Astrocyte (in vitro differentiated cells and primary cell): Measurements from ENCODE around the gene ATRNL1. TPM values are rescaled to one million over a fixed set of nuclear protein-coding genes. Genes with fewer than 3 reads are reported as not detected.

Source experiments
- DNase-seq: peaks from one replicate; pipeline ENCODE4 v3.0.0-alpha.2; 2010; ENCODE audit warnings: low read depth
- FAIRE-seq: peaks from 2 replicates; lab custom pipeline; 2011; peaks lifted over from hg19 to GRCh38; lab: Jason Lieb, UNC
- H2AFZ ChIP-seq: 2 replicates; pipeline ENCODE4 v1.6.0; 2012; ENCODE audit warnings: low read depth, low read length, inconsistent platforms
- H3K27ac ChIP-seq: 2 replicates; pipeline ENCODE4 v1.5.1; 2011; ENCODE audit warnings: low read depth, low read length, inconsistent platforms
- H3K27me3 ChIP-seq: 2 replicates; pipeline ENCODE4 v1.6.0; 2011; ENCODE audit warnings: low read length, inconsistent platforms; ENCODE audit not compliant: insufficient read depth
- H3K36me3 ChIP-seq: 2 replicates; pipeline ENCODE4 v1.5.1; 2011; ENCODE audit warnings: low read length, inconsistent platforms; ENCODE audit not compliant: insufficient read depth
- H3K4me1 ChIP-seq: 2 replicates; pipeline ENCODE4 v1.5.1; 2011; ENCODE audit warnings: low read length, inconsistent platforms; ENCODE audit not compliant: insufficient read depth
- H3K4me2 ChIP-seq: 2 replicates; pipeline ENCODE4 v1.6.0; 2012; ENCODE audit warnings: low read length, inconsistent platforms
- H3K4me3 ChIP-seq: 2 replicates; pipeline ENCODE4 v1.5.1; 2011; ENCODE audit warnings: low read depth, mild to moderate bottlenecking, low read length, inconsistent platforms; ENCODE audit not compliant: insufficient read depth
- H3K79me2 ChIP-seq: 2 replicates; pipeline ENCODE4 v1.6.0; 2012; ENCODE audit warnings: mild to moderate bottlenecking, low read length, inconsistent platforms; ENCODE audit not compliant: insufficient read depth
- H3K9ac ChIP-seq: 2 replicates; pipeline ENCODE4 v1.6.0; 2012; ENCODE audit warnings: mild to moderate bottlenecking, low read length, inconsistent platforms
- H3K9me3 ChIP-seq: 2 replicates; pipeline ENCODE4 v1.5.1; 2012; ENCODE audit warnings: low read depth, mild to moderate bottlenecking, low read length, inconsistent platforms; ENCODE audit not compliant: insufficient read depth
- H4K20me1 ChIP-seq: 2 replicates; pipeline ENCODE4 v1.6.0; 2012; ENCODE audit warnings: low read length, inconsistent platforms; ENCODE audit not compliant: insufficient read depth
- H3K27ac Mint-ChIP-seq: one replicate; pipeline ENCODE4 v1.8.0; 2021; ENCODE audit warnings: mild to moderate bottlenecking, mixed read lengths; ENCODE audit not compliant: unreplicated experiment
- H3K27me3 Mint-ChIP-seq: one replicate; pipeline ENCODE4 v1.8.0; 2021; ENCODE audit warnings: low read depth, mixed read lengths; ENCODE audit not compliant: unreplicated experiment
- H3K36me3 Mint-ChIP-seq: one replicate; pipeline ENCODE4 v1.8.0; 2021; ENCODE audit warnings: low read depth, mixed read lengths; ENCODE audit not compliant: unreplicated experiment
- H3K4me1 Mint-ChIP-seq: one replicate; pipeline ENCODE4 v1.8.0; 2021; ENCODE audit warnings: low read depth, mixed read lengths; ENCODE audit not compliant: unreplicated experiment
- H3K4me3 Mint-ChIP-seq: one replicate; pipeline ENCODE4 v1.8.0; 2021; ENCODE audit warnings: mild to moderate bottlenecking, moderate library complexity, mixed read lengths; ENCODE audit not compliant: unreplicated experiment
- H3K9me3 Mint-ChIP-seq: one replicate; pipeline ENCODE4 v1.8.0; 2021; ENCODE audit warnings: mild to moderate bottlenecking, mixed read lengths; ENCODE audit not compliant: unreplicated experiment
- CTCF ChIP-seq: IDR thresholded peaks from 2 replicates; pipeline ENCODE4 v1.5.1; 2011; ENCODE audit warnings: low read depth, mild to moderate bottlenecking, inconsistent platforms, low read length, moderate library complexity; ENCODE audit not compliant: insufficient read depth
- EZH2 ChIP-seq: IDR thresholded peaks from 2 replicates; pipeline ENCODE4 v1.6.1; 2012; ENCODE audit warnings: mild to moderate bottlenecking, low read length, inconsistent platforms; ENCODE audit not compliant: insufficient read depth
- total RNA-seq: library from RNA; stranded (reverse); gene quantifications from 2 replicates; pipeline ENCODE4 v1.2.1, GENCODE V29; 2021

Gene ATRNL1
- total RNA-seq, 1 donor from 2014 or later = 17.5 TPM

GRCh38 chr10:115846528-115846927, 753.4 kb downstream of the ATRNL1 start:
- Histone ChIP-seq H3K9ac (no peak overlapping the region), H3K27me3 (no peaks in the 10 kb centered on the region), H3K9me3 (no peaks in the 10 kb centered on the region), H2AFZ (no peak overlapping the region), H3K79me2 (no peaks in the 10 kb centered on the region), H3K36me3 (no peaks in the 10 kb centered on the region), H4K20me1 (no peaks in the 10 kb centered on the region), H3K4me3 (no peak overlapping the region), H3K4me1 (no peaks in the 10 kb centered on the region), H3K4me2 (no peak overlapping the region), H3K27ac (no peak overlapping the region)
- DNase-seq (no peak), FAIRE-seq (no peak)
- Mint-ChIP-seq H3K27me3 (no peaks in the 10 kb centered on the region), H3K9me3 (no peaks in the 10 kb centered on the region), H3K27ac (no peak overlapping the region), H3K36me3 (no peaks in the 10 kb centered on the region), H3K4me3 (no peak overlapping the region), H3K4me1 (no peaks in the 10 kb centered on the region)
- no peak for TF ChIP-seq EZH2
- TF ChIP-seq CTCF = no peak

- no peak overlapping the region for H3K4me3 ChIP-seq
- no peak overlapping the region for H3K27ac ChIP-seq
- H3K4me2 ChIP-seq = no peak overlapping the region
- FAIRE-seq (no peak), DNase-seq (peak; percentile 18)
- H3K9me3 Mint-ChIP-seq = no peaks in the 10 kb centered on the region
- no peaks in the 10 kb centered on the region for H3K4me1 ChIP-seq
- no peak overlapping the region for H2AFZ ChIP-seq
- H3K27me3 ChIP-seq = no peaks in the 10 kb centered on the region
- TF ChIP-seq EZH2 = no peak
- TF ChIP-seq CTCF = no peak
- no peaks in the 10 kb centered on the region for H3K79me2 ChIP-seq
- no peaks in the 10 kb centered on the region for H4K20me1 ChIP-seq
- H3K9ac ChIP-seq = no peak overlapping the region
- no peaks in the 10 kb centered on the region for H3K36me3 Mint-ChIP-seq
- no peaks in the 10 kb centered on the region for H3K36me3 ChIP-seq
- H3K4me3 Mint-ChIP-seq = no peak overlapping the region
- H3K27me3 Mint-ChIP-seq = no peaks in the 10 kb centered on the region
- H3K4me1 Mint-ChIP-seq = no peaks in the 10 kb centered on the region
- H3K9me3 ChIP-seq = no peaks in the 10 kb centered on the region
- H3K27ac Mint-ChIP-seq = no peak overlapping the region
Observed at GRCh38 chr10:115849197-115849596, 756.0 kb downstream of the ATRNL1 start.

GRCh38 chr10:115850666-115851065, 757.5 kb downstream of the ATRNL1 start:
- no peaks in the 10 kb centered on the region for H3K36me3 ChIP-seq
- Mint-ChIP-seq H3K27ac (no peak overlapping the region), H3K27me3 (no peaks in the 10 kb centered on the region), H3K9me3 (no peaks in the 10 kb centered on the region), H3K36me3 (no peaks in the 10 kb centered on the region), H3K4me1 (peaks cover 8% of the 10 kb centered on the region), H3K4me3 (no peak overlapping the region)
- DNase-seq (no peak), FAIRE-seq (no peak)
- no peaks in the 10 kb centered on the region for H3K79me2 ChIP-seq
- TF ChIP-seq EZH2 = no peak
- no peak for TF ChIP-seq CTCF
- H3K4me1 ChIP-seq = peaks cover 6% of the 10 kb centered on the region
- no peak overlapping the region for H3K4me3 ChIP-seq
- no peak overlapping the region for H2AFZ ChIP-seq
- H3K9ac ChIP-seq = no peak overlapping the region
- H3K27ac ChIP-seq = no peak overlapping the region
- H3K27me3 ChIP-seq = no peaks in the 10 kb centered on the region
- no peaks in the 10 kb centered on the region for H4K20me1 ChIP-seq
- H3K9me3 ChIP-seq = no peaks in the 10 kb centered on the region
- H3K4me2 ChIP-seq = no peak overlapping the region
